ENCODE results near the gene SRL.

- no peak for TF ChIP-seq EZH2phosphoT487 (IDR thresholded peaks at IDR 0.05; ENCODE audit: borderline replicate concordance, low read depth)
- TF ChIP-seq CTCF (IDR thresholded peaks at IDR 0.05): no peak
- no peak for TF ChIP-seq YY1 (IDR thresholded peaks at IDR 0.05; ENCODE audit: low read depth)
- TF ChIP-seq EP300 (IDR thresholded peaks at IDR 0.05; ENCODE audit: borderline replicate concordance in 1 of 2, low read depth in 1 of 2, low read length in 1 of 2): no peak
Measured at GRCh38 chr16:4193920-4194319, 48.0 kb downstream of the SRL start.
